Psoas muscle (tissue), 8 donors: Measurements from ENCODE around the gene TBC1D19. TPM values are rescaled to one million over a fixed set of nuclear protein-coding genes. Genes with fewer than 3 reads are reported as not detected.

Experiments used
- ATAC-seq, 4 donors: fragments of 200-7000 bp; cut with Tn5 transposase; one replicate each; pipeline ENCODE4 v1.9.1; 2020; ENCODE audit warnings: moderate library complexity in 3 of 4, mild to moderate bottlenecking in 2 of 4
- DNase-seq, 2 donors: peaks; one replicate each; pipeline ENCODE4 v3.0.0-alpha.2; 2020
- H3K27ac ChIP-seq: fragments of 200-600 bp; one replicate; pipeline ENCODE4 v1.8.0; 2022
- H3K27me3 ChIP-seq, 3 donors: fragments of 200-600 bp in 1 of 3; one replicate each; pipeline versions ENCODE4 v1.6.1 to v1.8.0; 2013 to 2022; ENCODE audit warnings: low read length in 2 of 3, mild to moderate bottlenecking in 2 of 3, moderate library complexity in 1 of 3; ENCODE audit not compliant: insufficient read depth in 3 of 3
- H3K36me3 ChIP-seq, 2 donors: fragments of 200-600 bp in 1 of 2; one replicate each; pipeline versions ENCODE4 v1.6.1 to v1.8.0; 2013 to 2022; ENCODE audit warnings: low read depth in 1 of 2, mild to moderate bottlenecking in 1 of 2, moderate library complexity in 1 of 2; ENCODE audit not compliant: insufficient read depth in 1 of 2
- H3K4me1 ChIP-seq: fragments of 200-600 bp; one replicate; pipeline ENCODE4 v1.8.0; 2022
- H3K4me3 ChIP-seq: fragments of 200-600 bp; one replicate; pipeline ENCODE4 v1.8.0; 2022; ENCODE audit warnings: mild to moderate bottlenecking
- H3K9me3 ChIP-seq: fragments of 200-600 bp; one replicate; pipeline ENCODE4 v1.8.0; 2022
- CTCF ChIP-seq: fragments of 200-600 bp; IDR thresholded peaks from one replicate; pipeline ENCODE4 v1.8.0; 2022; ENCODE audit warnings: antibody characterized with exemption
- WGBS, 3 donors: extraction: QIAGEN DNeasy Blood & Tissue Kit; methylation state at CpG; one replicate each; pipeline versions ENCODE4 v1.1.6 to v1.1.7; 2013; 5-methylcytosine and 5-hydroxymethylcytosine counted together
- intact Hi-C, 2 donors: fragments of 100-400 bp; cut with DNase I; formaldehyde crosslinking; loops; one replicate each; pipeline versions ENCODE4 v1.11.0 to v1.14.2; 2022
- polyA plus RNA-seq, 3 donors: library from polyadenylated mRNA; stranded (reverse); fragments of 200-250 nt; gene quantifications; one replicate each; pipeline ENCODE4 v1.2.3, GENCODE V29; 2013
- total RNA-seq, 4 donors: library from RNA; stranded (reverse); fragmentation: NEBNext Ultra II Directional in 2 of 4; extraction: Animal tissue kit (Norgen Biotek cat#: 25700) in 2 of 4; gene quantifications; one replicate each; pipeline versions ENCODE4 v1.2.1 to v1.2.4, GENCODE V29; 2021 to 2023
- donor health status: healthy with polysubstance abuse.
- donor health status: DM: no; HTN: no; CAD: no; lungs with moderate emphysema.
- donor health status: Bipolar disorder and iron deficiency.
- donor health status: healthy.
- donor health status: DM: yes; HTN: yes; CAD: no.
- donor health status: DM: no; HTN: no; CAD: no.
- donor health status: DM: no; HTN: no; CAD: no.
- donor health status: DM: yes; HTN: yes; CAD: no.

The TBC1D19 gene
- total and polyA plus RNA-seq, 7 donors: 1.0 to 8.2 (median 4.8) TPM

- Histone ChIP-seq H3K4me3 (no peak overlapping the region), H3K9me3 (no peaks in the 10 kb centered on the region), H3K27me3 (no peaks in the 10 kb centered on the region), H3K27ac (no peak overlapping the region), H3K4me1 (no peaks in the 10 kb centered on the region), H3K36me3 (peaks cover 3 to 4% of the 10 kb centered on the region in 2 donors)
- 82 to 87% (median 84%) methylated on average over 3 of the region's 3 CpGs for WGBS, 3 donors
- DNase-seq: no peak
- TF ChIP-seq CTCF: no peak
- no peak for ATAC-seq
- intact Hi-C loops: no loop called here
These were observed 98.6 kb downstream of the TBC1D19 start for GRCh38 chr4:26682436-26682835.

- H3K36me3 ChIP-seq: peaks cover 5 to 9% of the 10 kb centered on the region in 2 donors
- no peaks in the 10 kb centered on the region for H3K4me1 ChIP-seq
- WGBS, 3 donors: 92 to 100% (median 95%) methylated on average over 1 of the region's 1 CpG
- no peak for TF ChIP-seq CTCF
- no peaks in the 10 kb centered on the region for H3K27me3 ChIP-seq
- intact Hi-C loops: no loop called here
- DNase-seq: no peak
- H3K9me3 ChIP-seq: no peaks in the 10 kb centered on the region
- no peak overlapping the region for H3K27ac ChIP-seq
- H3K4me3 ChIP-seq: no peak overlapping the region
- no peak for ATAC-seq
These were observed 101.4 kb downstream of the TBC1D19 start for GRCh38 chr4:26685250-26685649.

- no peak for TF ChIP-seq CTCF
- intact Hi-C loops: no loop called here
- DNase-seq (no peak), ATAC-seq (no peak)
- H3K36me3 ChIP-seq: peaks cover 5 to 9% of the 10 kb centered on the region in 2 donors
- H3K4me3 ChIP-seq: no peak overlapping the region
- H3K27ac ChIP-seq: no peak overlapping the region
- no peaks in the 10 kb centered on the region for H3K9me3 ChIP-seq
- H3K4me1 ChIP-seq: no peaks in the 10 kb centered on the region
- no peaks in the 10 kb centered on the region for H3K27me3 ChIP-seq
- 58 to 67% (median 62%) methylated on average over 2 of the region's 2 CpGs for WGBS, 3 donors
These were observed 103.8 kb downstream of the TBC1D19 start for GRCh38 chr4:26687728-26688127.

- Histone ChIP-seq H3K27me3 (no peaks in the 10 kb centered on the region), H3K36me3 (peaks cover 5% of the 10 kb centered on the region in 2 donors), H3K9me3 (no peaks in the 10 kb centered on the region), H3K4me1 (no peaks in the 10 kb centered on the region), H3K27ac (no peak overlapping the region), H3K4me3 (no peak overlapping the region)
- ATAC-seq (no peak), DNase-seq (no peak)
- WGBS, 3 donors: 85 to 99% (median 98%) methylated on average over 3 of the region's 3 CpGs
- intact Hi-C loops: loop anchor here in 1 of 2 donors (5.0 kb wide), 1 partner anchor 493 kb away; no protein-coding TSS in a partner anchor
- TF ChIP-seq CTCF: no peak
These were observed 106.6 kb downstream of the TBC1D19 start for GRCh38 chr4:26690506-26690905.
